ENCODE results near the gene MAP3K4.

DNA sequence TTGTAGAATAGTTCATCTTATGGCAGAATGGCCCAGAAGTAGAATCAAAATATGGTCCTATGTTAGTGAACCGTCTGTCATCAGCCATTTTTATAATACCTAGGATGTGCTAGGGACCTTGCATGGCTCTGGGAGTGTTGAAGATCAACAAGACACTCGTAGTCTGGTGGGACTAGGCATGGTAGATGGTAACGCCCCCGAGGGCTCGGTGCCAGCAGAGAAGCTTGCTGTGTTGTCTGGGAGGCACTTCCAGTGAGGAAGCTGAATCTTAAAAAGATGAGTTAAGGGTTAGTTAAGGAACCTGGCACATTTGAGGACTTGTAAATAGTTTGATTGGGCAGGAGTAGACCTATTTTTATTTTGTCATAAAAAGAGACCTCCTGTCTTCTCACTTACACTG, 82.4 kb downstream of the MAP3K4 start:
- TF ChIP-seq POLR2A (IDR thresholded peaks at IDR 0.05) (no peak), CTCF (IDR thresholded peaks at IDR 0.05 in 8 of 11, conservative IDR thresholded peaks at IDR 0.05 in 3 of 11) (no peak)

Measured in spleen (tissue), 7 donors.